ENCODE data around the gene RARS1. TPM values are rescaled to one million over a fixed set of nuclear protein-coding genes. Genes with fewer than 3 reads are reported as not detected.
A peak's percentile ranks its signal among the peaks of the same experiment; 100 is the strongest.

Gene RARS1
- polyA plus RNA-seq, 3 donors: 16.1 to 27.0 (median 23.2) TPM

- H3K36me3 Mint-ChIP-seq: peaks cover 43% of the 10 kb centered on the region in 2 donors
- DNase-seq: no peak
- H3K36me3 ChIP-seq (replicated peaks in 1 of 2; ENCODE audit: control insufficient read depth in 1 of 2, insufficient read depth in 2 of 2, low read length in 2 of 2): peaks cover 24 to 52% of the 10 kb centered on the region in 2 donors
- H3K9ac ChIP-seq (ENCODE audit: insufficient read depth, low read length, poor library complexity, severe bottlenecking): no peak overlapping the region
- no peak overlapping the region for H3K27ac Mint-ChIP-seq
- no peaks in the 10 kb centered on the region for H3K4me1 Mint-ChIP-seq
- no peak overlapping the region for H3K27ac ChIP-seq (ENCODE audit: low read depth in 1 of 2, low read length in 2 of 2)
- no peak overlapping the region for H3K4me3 Mint-ChIP-seq
- H3K9me3 ChIP-seq (replicated peaks in 1 of 2; ENCODE audit: control insufficient read depth in 1 of 2, insufficient read depth in 1 of 2, low read length in 2 of 2): no peaks in the 10 kb centered on the region
- intact Hi-C loops (cut with micrococcal nuclease): no loop called here
- H3K27me3 ChIP-seq (ENCODE audit: control insufficient read depth in 2 of 2, insufficient read depth in 2 of 2, low read length in 2 of 2): no peaks in the 10 kb centered on the region
- H3K4me1 ChIP-seq (ENCODE audit: control insufficient read depth in 1 of 2, insufficient read depth in 2 of 2, low read length in 2 of 2): no peaks in the 10 kb centered on the region
- peaks cover 0 to 3% (median 0%) of the 10 kb centered on the region in 7 donors for H3K9me3 Mint-ChIP-seq
- no peak for TF ChIP-seq CTCF (IDR thresholded peaks at IDR 0.05)
- no peaks in the 10 kb centered on the region for H3K27me3 Mint-ChIP-seq (ENCODE audit: low read depth in 3 of 3)
- H3K4me2 ChIP-seq (replicated peaks; ENCODE audit: extremely low read depth, low read length, poor library complexity, severe bottlenecking): no peak overlapping the region
- H3K4me3 ChIP-seq (replicated peaks in 1 of 3; ENCODE audit: low read depth in 2 of 3, low read length in 3 of 3): no peak overlapping the region
- no peak overlapping the region for H2AFZ ChIP-seq (ENCODE audit: insufficient read depth, low read depth, low read length, poor library complexity, severe bottlenecking)
- H4K20me1 ChIP-seq (ENCODE audit: insufficient read depth, low read length): peaks cover 60% of the 10 kb centered on the region
- H3K79me2 ChIP-seq (ENCODE audit: insufficient read depth, low read length): peaks cover 53% of the 10 kb centered on the region
- WGBS (ENCODE audit: insufficient coverage): no CpG with 5 or more reads among the region's 6 CpGs
These were observed 82.5 kb downstream of the RARS1 start for GRCh38 chr5:168568738-168569137.

Small RNAs within 50 kb of the gene (small RNA-seq; reads per million reads assigned to genes)
- gene MIR103A1 (ENCODE audit: insufficient read length, low read depth): 15.4 reads per million, percentile 83 among the genes with 10 or more reads in this experiment

Other genes starting within 250 kb of the RARS1 start
- not detected for gene WWC1, start 194.8 kb upstream of the RARS1 start, polyA plus RNA-seq
- gene FBLL1, start 42.8 kb downstream of the RARS1 start, polyA plus RNA-seq: under 1 TPM in 1 of 3 donors, not detected in 2; 0.08 TPM
- 10 to 100 TPM in 1 of 3 donors, 1 to 10 TPM in 2; 9.0 to 11.9 (median 9.3) TPM for gene PANK3, start 92.9 kb downstream of the RARS1 start, polyA plus RNA-seq

Measured in CD14-positive monocyte (primary cell).